HEK293T (cell line): ENCODE measurements around the gene INO80.

Source experiments
- BHLHE40 ChIP-seq: fragments of 450-650 bp; IDR thresholded peaks from 2 replicates; pipeline ENCODE4 v1.6.1; 2016; ENCODE audit warnings: mild to moderate bottlenecking, moderate library complexity, borderline replicate concordance
- ELF4 ChIP-seq: fragments of 450-650 bp; IDR thresholded peaks from 2 replicates; pipeline ENCODE4 v1.6.1; 2017; ENCODE audit warnings: antibody characterized with exemption
- FOXA1 ChIP-seq: fragments of 450-650 bp; IDR thresholded peaks from 2 replicates; pipeline ENCODE4 v1.6.1; 2016; ENCODE audit warnings: mild to moderate bottlenecking
- FOXK2 ChIP-seq: fragments of 450-650 bp; IDR thresholded peaks from 2 replicates; pipeline ENCODE4 v1.6.1; 2016; ENCODE audit warnings: mild to moderate bottlenecking
- FOXM1 ChIP-seq: fragments of 450-650 bp; IDR thresholded peaks from 2 replicates; pipeline ENCODE4 v1.6.1; 2017; ENCODE audit warnings: mild to moderate bottlenecking, borderline replicate concordance
- LEF1 ChIP-seq: fragments of 450-650 bp; IDR thresholded peaks from 2 replicates; pipeline ENCODE4 v1.6.1; 2017; ENCODE audit warnings: mild to moderate bottlenecking, borderline replicate concordance
- PKNOX1 ChIP-seq: fragments of 450-650 bp; IDR thresholded peaks from 2 replicates; pipeline ENCODE4 v1.6.1; 2016
- SP1 ChIP-seq: fragments of 450-650 bp; IDR thresholded peaks from 2 replicates; pipeline ENCODE4 v1.6.1; 2017
- TARDBP ChIP-seq: fragments of 450-650 bp; IDR thresholded peaks from 2 replicates; pipeline ENCODE4 v1.6.1; 2016

- TF ChIP-seq TARDBP (no peak), PKNOX1 (no peak), SP1 (no peak), FOXM1 (no peak), LEF1 (no peak), ELF4 (no peak), FOXK2 (no peak), BHLHE40 (no peak), FOXA1 (no peak)
Observed at GRCh38 chr15:41124058-41124457, 8.0 kb upstream of the INO80 start.
